RKO (cell line): ENCODE measurements around the gene BEND6.

Experiments used
- DNase-seq: peaks from one replicate; pipeline ENCODE4 v3.0.0-alpha.2; 2016; ENCODE audit warnings: low spot score

BEND6 gene

DNA sequence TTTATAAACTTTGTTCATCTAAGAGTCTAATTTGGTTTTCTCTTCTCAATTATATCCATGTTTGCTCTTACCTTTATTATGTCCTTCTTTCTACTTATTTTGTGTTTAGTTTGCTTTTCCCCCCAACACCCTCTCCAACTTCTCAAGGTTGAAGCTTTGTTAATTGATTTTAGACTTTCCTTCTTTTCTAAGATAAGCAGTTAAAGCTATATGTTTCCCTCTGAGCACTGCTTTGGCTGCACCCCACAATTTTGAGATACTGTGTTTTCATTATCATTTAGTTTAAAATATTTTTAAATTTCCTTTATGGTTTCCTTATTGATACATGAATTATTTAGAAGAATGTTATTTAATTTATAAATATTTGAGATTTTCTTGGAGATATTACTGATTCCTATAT lies 13.9 kb upstream of the BEND6 start:
- DNase-seq: no peak

GRCh38 chr6:56944661-56945060 lies 10.2 kb upstream of the BEND6 start:
- DNase-seq: no peak

DNA sequence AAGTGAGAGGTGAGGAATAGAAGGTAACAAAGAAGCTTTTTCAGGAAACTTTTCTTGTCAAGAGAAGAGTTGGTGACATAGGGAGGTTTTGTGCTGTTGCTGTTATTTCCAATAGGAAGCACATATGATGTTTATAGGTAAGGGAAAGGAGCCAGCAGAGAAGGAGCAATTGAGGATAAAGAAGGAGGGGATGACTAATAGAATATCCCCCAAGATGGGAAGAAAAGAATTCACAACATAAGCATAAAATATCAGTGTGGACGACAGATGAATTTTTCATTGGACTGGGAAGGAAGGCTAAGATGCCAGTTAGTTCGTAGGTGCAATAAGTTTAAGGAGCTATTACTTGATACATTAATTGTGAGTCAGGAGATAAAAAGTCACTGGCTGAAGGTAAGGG lies 8.5 kb upstream of the BEND6 start:
- no peak for DNase-seq

GRCh38 chr6:56947924-56948323 lies 7.0 kb upstream of the BEND6 start:
- DNase-seq: no peak

GRCh38 chr6:56949265-56949664 lies 5.6 kb upstream of the BEND6 start:
- no peak for DNase-seq

DNA sequence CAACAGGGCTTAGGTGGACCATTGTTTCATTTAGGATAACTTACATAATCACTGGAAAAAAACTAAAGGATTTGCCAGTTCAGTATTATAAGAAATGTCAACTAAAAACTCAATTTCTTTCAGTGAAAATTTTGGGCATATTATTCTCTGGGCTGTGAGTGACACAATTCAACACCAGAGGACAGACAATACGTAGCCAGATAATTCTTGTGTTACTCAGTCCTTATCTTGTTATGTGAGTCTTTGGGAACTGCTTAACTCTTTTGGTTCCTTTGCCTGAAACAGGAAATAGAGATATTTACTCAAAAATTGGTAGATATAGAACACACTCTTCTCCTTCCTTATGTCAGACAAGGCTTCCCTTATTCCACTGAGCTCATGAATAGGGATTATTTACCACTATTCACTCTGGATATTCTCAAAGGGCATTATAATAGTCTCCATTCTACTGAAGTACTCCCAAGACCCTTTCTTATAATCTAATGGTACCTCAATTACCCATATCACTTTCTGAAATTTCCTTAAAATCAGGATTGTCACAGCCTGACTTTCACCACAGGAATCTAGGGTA lies 4.9 kb upstream of the BEND6 start:
- no peak for DNase-seq

- DNase-seq: no peak
Measured at GRCh38 chr6:56951049-56951831, 3.7 kb upstream of the BEND6 start.

DNA sequence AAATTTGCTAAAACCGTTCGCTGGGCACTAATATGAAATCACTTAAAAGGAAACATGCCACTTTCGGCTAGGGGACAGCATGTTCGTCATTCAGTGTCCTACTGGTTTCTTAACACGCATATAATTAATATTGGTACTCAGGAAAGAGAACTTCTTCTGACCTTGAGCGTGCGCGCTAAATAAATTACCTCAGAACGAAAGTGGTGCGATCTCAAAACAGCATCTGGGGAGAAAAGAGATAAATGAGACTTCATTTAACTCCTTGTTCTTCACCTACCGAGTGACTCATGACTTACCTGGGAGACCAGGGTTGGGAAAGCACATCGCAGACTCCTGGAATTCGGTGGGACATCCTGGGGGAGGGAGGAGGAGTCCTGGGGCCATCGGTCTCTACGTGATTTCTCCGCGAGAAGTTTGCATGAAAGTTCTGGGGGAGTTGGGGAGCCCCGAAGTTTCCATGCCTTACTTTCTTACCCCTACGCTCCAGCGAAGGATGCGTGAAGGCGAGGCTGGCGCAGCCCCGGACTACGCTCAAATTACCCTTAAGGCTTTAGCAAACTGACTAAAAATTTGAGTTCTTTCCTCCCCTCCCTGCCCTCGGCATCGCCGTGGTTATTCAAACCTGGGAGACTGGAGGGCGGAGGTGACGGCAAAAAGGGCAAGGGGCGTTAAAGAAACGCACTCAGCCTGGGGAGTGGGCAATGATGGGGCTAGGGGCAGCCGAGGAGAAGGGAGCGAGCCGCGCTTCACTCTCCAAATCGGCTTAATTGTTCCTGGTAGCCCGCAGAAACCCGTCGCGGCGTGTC lies 1.1 kb upstream of the BEND6 start:
- no peak for DNase-seq

DNA sequence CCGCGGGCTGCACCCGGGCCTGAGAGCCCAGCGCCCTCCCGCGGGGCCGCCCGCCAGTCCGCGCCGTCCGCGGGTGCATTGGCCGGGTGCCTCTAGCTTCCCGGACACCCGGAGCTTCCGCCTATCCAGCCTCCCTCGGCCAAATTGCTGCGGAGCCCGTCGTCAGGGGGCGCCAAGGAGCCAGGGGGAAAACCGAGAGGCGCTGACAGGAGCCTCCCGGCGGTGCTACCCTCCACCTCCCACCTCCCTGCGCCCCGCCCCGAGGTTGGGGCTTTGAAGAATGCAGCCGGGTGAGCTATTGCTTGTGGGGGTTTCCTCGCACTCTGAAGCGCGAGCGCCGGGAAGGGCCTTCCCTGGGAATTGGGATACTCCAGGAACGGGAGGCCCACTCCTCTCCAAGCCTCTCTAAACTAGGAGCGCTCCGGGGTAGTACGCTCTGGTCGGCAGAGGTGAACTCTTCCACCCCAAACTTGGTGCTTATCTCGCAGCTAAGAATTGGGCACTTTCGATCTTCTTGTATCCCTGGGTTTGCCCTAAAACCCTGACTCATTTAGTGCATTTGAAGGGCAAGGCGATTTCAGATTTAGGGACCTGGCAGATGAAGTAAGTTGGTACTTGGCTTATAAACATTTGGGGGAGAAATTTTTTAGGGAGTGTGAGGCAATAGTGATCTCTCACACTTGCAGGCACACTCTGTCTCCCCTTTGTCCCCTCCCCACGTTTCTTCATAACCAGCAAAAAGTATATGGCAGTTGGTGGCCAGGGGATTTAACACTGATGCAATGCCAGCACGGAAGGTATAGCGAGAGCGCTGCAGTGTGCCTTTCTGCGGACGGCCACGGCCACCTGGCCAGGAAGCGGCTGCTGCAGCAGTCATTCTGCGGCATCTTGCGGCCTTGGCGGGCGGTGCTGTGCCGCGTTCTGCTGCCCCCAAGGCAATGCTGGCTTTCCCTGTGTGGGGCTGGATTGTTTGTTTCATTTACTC lies 556 bp downstream of the BEND6 start:
- no peak for DNase-seq

DNA sequence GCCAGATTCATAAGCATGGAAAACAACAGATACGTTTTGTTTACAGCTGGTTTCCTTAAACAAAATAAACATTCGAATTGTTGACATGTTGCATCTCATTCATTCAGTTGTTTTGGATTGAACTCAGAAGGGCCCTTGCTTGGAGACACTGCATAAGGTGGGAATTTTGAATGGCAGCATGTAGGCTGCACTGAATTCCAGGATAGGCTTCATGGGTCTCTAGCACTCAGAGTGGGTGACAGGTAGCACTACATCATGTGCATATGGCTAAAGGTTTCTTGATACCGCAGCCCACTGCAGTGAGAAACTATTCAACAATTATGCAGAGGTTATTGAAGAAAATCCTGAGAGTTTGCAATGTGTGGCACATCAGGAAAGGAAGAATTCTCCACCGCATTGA lies 1.6 kb downstream of the BEND6 start:
- no peak for DNase-seq

DNA sequence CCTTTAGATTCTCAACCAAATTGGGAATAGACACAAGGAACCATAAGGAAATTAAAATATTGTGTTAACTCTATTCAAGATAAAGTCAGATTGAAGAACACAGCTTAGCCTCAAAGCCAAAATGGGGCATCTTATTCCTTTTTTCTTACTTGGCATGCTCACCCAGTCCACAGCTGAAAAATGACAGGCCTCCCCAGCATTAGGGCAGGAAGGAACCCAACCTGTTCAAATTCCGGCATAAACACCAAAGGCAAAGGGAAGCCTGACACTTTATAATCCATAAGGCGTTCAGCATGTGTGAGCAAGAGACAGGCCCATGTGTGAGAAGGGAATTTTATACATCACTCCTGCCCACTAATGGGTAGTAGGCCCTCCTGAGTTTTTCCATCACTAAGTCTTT lies 2.9 kb downstream of the BEND6 start:
- no peak for DNase-seq

DNA sequence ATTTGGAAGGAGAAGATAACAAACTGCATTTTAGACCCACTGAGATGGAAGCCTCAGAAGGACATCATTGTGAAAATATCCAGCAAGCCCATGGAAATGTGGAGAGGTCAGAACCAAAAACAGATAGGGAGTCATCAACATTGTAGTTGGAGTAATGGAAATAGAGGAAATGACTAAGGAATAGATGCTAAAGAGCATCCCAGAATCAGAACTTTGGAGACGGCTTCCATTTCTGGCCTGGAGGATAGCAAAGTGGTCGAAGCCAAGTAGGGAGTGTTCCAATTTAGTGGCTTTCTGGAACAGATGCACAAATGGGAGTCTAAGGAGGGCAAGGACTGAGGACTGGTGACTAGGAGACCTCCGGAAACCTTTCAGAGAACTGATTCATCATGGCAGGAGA lies 3.6 kb downstream of the BEND6 start:
- no peak for DNase-seq

DNA sequence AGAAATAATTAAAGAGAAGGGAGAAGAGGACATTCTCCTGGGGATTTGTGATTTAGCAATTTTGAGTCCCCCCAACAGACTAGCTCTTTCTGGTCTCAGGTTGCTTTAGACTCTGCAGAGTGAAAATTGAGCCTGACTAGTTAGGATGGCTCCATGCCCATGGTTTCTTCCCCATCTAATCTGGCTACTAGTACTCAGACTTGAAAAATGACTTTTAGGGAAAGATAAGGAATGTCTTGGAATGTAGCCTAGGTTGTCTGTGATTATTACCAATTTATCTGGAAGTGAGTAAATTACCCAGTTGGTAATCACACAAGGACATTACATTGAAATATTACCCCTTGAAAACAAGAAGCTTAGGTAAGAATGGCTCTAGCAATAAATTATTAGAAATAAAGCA lies 4.2 kb downstream of the BEND6 start:
- DNase-seq: no peak

DNA sequence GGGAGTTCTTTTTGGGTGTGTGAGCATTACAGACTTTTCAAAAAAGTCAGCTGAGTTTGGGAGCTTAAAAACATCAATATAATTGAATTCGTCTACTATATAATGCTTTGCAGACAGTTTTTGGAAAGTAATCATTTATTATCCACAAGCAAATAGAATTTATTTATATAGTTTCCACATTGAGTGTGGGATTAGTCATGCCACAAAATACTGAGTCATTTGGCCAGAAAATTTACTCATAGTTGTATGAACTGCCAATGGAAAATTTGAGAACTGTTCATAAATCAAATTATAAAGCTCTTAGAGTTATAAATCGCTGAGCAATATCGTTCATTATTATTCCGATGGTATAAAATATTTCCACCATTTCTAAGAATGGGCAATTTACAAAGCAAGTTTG lies 5.0 kb downstream of the BEND6 start:
- peak; percentile 55 for DNase-seq

DNA sequence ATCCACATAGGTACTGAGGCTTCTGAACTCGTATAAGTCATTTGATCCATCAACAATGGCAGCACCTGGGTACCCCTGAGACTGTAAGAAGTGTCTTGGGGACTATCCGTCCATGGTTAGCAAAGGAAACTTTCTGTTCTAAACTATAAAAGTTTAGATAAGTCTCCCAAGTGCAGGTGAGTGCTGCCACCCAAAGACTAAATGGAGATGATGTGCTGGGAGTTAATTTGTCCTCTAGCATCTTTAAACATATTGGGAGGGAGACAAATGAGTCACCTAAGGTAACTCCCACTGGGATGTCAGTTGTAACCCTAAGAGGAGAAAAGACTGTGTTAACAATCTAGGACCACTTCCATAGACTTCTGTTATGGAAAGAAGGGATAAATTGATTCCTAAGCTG lies 6.2 kb downstream of the BEND6 start:
- peak; percentile 8 for DNase-seq

GRCh38 chr6:56962441-56962840 lies 7.5 kb downstream of the BEND6 start:
- DNase-seq: no peak

DNA sequence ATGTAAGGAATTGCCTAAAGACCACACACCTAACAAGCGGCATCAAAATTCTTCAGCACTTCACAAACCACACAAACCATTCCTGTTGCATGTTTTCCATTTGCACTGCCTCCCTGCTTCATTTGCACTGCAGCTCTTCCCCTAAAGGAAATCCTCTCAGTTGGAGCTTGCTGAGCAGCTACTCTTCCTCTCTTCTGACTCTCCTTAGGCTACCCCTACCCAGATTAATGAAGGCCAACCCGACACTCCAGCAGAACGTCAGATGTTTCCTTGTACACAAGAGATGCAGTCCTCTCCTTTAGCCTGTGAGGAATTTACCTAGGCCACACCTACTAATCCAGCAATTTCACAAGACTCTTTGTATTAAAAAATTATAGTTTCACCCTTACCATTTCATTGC lies 8.1 kb downstream of the BEND6 start:
- no peak for DNase-seq

DNA sequence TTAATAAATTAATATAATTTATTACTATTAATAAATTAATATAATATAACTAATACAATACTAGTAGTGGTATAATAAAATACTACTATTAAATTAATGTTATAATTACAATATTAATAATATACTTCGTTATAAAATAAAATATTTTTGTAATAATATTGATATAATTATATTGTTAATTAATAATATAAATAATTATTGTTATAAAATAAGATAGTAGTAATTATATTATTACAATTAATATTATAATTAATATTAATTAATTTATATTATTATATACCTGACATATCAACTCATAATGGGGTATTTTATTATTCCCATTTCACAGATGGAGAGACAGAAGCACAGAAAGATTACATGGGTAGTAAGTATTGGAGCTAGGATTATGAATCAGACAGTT lies 8.9 kb downstream of the BEND6 start:
- DNase-seq: no peak

DNA sequence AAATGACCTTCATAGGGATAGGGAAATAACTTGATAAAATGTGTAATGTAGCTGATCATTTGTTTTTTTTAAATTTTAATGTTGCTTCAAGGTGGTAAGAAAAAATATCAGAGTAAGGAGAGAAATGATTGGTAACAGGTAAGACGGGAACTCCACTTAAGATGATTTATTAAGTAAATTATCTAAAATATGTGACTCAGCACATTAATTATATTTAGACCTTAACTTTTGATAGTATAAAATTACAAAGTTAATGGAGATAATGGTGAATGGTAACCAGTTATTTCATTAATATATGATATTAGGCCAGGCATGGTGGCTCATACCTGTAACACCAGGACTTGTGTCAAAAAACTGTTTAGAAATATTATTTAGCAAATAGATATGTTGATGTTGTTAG lies 10.2 kb downstream of the BEND6 start:
- DNase-seq: no peak

DNA sequence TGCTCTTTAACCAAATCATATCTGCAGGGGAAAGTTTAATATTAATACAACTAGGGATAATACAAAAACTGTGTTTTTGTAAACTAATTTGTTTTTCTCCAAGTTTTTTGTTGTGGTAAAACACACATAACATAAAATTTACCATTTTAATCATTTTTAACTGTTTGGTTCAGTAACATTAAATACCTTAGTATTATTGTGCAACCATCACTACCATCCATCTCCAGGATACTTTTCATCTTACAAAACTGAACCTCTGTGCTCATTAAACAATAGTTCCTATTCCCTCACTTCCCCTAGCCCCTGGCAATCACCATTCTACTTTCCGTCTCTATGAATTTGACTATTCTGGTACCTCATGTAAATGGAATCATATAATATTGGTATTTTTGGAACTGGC lies 15.9 kb downstream of the BEND6 start:
- DNase-seq: no peak

- DNase-seq: peak; percentile 34
Measured at GRCh38 chr6:56977192-56977591, 22.3 kb downstream of the BEND6 start.

- DNase-seq: no peak
Measured at GRCh38 chr6:56978530-56978929, 23.6 kb downstream of the BEND6 start.
